ENCODE measurements around the gene NOS1AP.
"Not testable (repeated sequence)": the region's sequence is repeated elsewhere in the genome, so short reads cannot be mapped to it uniquely, and the experiment has no call there.

NOS1AP gene

GRCh38 chr1:162172311-162173102 lies 103.0 kb downstream of the NOS1AP start:
- DNase-seq = no peak

GRCh38 chr1:162173607-162174006 lies 104.1 kb downstream of the NOS1AP start:
- DNase-seq = not testable (repeated sequence)

GRCh38 chr1:162174027-162174426 lies 104.5 kb downstream of the NOS1AP start:
- DNase-seq = not testable (repeated sequence)

GRCh38 chr1:162175379-162176081 lies 106.0 kb downstream of the NOS1AP start:
- DNase-seq = no peak

GRCh38 chr1:162177126-162177525 lies 107.6 kb downstream of the NOS1AP start:
- DNase-seq = no peak

- DNase-seq = no peak
Measured at GRCh38 chr1:162178432-162178831, 108.9 kb downstream of the NOS1AP start.

GRCh38 chr1:162179121-162179520 lies 109.6 kb downstream of the NOS1AP start:
- DNase-seq = no peak

- DNase-seq = no peak
Measured at GRCh38 chr1:162180813-162181212, 111.3 kb downstream of the NOS1AP start.

GRCh38 chr1:162182090-162182489 lies 112.6 kb downstream of the NOS1AP start:
- no peak for DNase-seq

GRCh38 chr1:162185314-162186025 lies 116.0 kb downstream of the NOS1AP start:
- DNase-seq = no peak

GRCh38 chr1:162186026-162186374 lies 116.5 kb downstream of the NOS1AP start:
- no peak for DNase-seq

- no peak for DNase-seq
Measured at GRCh38 chr1:162186406-162186805, 116.9 kb downstream of the NOS1AP start.

GRCh38 chr1:162187687-162188276 lies 118.3 kb downstream of the NOS1AP start:
- no peak for DNase-seq

GRCh38 chr1:162189345-162189744 lies 119.9 kb downstream of the NOS1AP start:
- no peak for DNase-seq

GRCh38 chr1:162191396-162192305 lies 122.2 kb downstream of the NOS1AP start:
- DNase-seq = no peak

GRCh38 chr1:162192306-162192678 lies 122.8 kb downstream of the NOS1AP start:
- no peak for DNase-seq

- DNase-seq = no peak
Measured at GRCh38 chr1:162192763-162193162, 123.3 kb downstream of the NOS1AP start.

GRCh38 chr1:162193221-162193620 lies 123.7 kb downstream of the NOS1AP start:
- no peak for DNase-seq

- DNase-seq = no peak
Measured at GRCh38 chr1:162193815-162194214, 124.3 kb downstream of the NOS1AP start.

GRCh38 chr1:162195567-162195966 lies 126.1 kb downstream of the NOS1AP start:
- no peak for DNase-seq

- DNase-seq = no peak
Measured at GRCh38 chr1:162196387-162196786, 126.9 kb downstream of the NOS1AP start.

GRCh38 chr1:162197041-162197531 lies 127.6 kb downstream of the NOS1AP start:
- no peak for DNase-seq

Measured in activated CD8-positive, alpha-beta memory T cell treated with anti-CD3 and anti-CD28 coated beads for 24 hours (primary cell).